Measurements from ENCODE around the gene MCF2L2.
"Not testable (repeated sequence)": the region's sequence is repeated elsewhere in the genome, so short reads cannot be mapped to it uniquely, and the experiment has no call there.

Gene MCF2L2

DNA sequence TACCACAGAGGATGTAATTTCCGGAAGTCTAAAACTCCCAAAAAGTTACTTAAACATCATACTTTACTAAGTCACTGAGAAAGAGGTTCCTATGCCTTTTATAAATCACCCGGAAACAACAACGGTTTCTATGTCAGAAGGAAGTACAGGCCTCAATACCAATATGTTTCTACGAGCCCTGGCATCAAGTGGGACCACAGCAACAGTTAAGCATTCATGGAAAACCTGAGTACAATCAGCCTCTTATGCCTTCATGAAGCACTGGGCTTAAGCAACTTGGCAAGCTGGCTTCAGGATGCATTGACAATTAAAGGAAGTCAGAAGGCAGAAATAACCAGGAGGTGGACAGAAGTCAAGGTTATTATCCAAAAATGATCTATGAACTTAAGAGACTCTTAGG, 194.5 kb downstream of the MCF2L2 start:
- in situ Hi-C loops (cut with HindIII; ENCODE audit: low sequenced_read_pairs): no loop called here
- TF ChIP-seq, protein P1, sequence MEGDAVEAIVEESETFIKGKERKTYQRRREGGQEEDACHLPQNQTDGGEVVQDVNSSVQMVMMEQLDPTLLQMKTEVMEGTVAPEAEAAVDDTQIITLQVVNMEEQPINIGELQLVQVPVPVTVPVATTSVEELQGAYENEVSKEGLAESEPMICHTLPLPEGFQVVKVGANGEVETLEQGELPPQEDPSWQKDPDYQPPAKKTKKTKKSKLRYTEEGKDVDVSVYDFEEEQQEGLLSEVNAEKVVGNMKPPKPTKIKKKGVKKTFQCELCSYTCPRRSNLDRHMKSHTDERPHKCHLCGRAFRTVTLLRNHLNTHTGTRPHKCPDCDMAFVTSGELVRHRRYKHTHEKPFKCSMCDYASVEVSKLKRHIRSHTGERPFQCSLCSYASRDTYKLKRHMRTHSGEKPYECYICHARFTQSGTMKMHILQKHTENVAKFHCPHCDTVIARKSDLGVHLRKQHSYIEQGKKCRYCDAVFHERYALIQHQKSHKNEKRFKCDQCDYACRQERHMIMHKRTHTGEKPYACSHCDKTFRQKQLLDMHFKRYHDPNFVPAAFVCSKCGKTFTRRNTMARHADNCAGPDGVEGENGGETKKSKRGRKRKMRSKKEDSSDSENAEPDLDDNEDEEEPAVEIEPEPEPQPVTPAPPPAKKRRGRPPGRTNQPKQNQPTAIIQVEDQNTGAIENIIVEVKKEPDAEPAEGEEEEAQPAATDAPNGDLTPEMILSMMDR (IDR thresholded peaks at IDR 0.05; ENCODE audit: low read depth, low read length, missing control alignments): no peak
- H3K4me3 ChIP-seq (ENCODE audit: low read depth, low read length): no peak overlapping the region
- DNase-seq (ENCODE audit: low read depth): no peak

DNA sequence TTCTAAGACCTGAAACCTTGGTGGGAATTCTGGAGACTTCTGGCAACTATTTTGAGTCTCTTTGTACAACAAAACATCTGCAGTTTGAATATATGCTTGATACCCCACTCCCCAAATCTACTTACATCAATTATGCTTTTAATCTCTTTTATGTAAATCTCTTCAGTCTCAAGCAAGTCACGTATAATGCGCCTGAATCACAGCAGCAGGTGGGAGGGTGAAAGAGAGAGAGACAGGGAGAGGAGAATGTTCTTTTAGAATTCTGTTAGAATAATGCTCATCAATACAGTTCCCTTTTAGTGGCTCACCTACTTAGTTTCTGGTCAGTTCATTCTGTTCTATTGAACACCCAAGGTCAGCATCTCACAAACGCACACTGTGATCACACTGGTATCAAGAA, 197.6 kb downstream of the MCF2L2 start:
- in situ Hi-C loops (cut with HindIII; ENCODE audit: low sequenced_read_pairs): no loop called here
- no peak for DNase-seq (ENCODE audit: low read depth)
- H3K4me3 ChIP-seq (ENCODE audit: low read depth, low read length): no peak overlapping the region
- TF ChIP-seq, protein P1 (IDR thresholded peaks at IDR 0.05; ENCODE audit: low read depth, low read length, missing control alignments): no peak

DNA sequence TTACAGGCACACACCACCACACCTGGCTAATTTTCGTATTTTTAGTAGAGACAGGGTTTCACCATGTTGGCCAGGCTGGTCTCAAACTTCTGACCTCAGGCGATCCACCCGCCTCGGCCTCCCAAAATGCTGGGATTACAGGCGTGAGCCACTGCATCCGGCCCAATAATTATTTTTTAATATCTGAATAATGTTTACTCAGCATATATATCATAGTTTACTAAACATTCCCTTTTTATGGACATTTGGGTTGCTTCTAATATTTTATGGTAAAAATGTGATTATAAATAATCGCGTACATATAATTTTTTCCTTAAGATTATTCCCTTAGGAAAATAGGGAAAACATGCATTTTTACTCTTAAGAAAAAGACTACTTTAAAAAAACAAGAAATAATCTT, 198.2 kb downstream of the MCF2L2 start:
- DNase-seq (ENCODE audit: low read depth); H3K4me3 ChIP-seq (ENCODE audit: low read depth, low read length); in situ Hi-C loops (cut with HindIII; ENCODE audit: low sequenced_read_pairs): not testable (repeated sequence)

DNA sequence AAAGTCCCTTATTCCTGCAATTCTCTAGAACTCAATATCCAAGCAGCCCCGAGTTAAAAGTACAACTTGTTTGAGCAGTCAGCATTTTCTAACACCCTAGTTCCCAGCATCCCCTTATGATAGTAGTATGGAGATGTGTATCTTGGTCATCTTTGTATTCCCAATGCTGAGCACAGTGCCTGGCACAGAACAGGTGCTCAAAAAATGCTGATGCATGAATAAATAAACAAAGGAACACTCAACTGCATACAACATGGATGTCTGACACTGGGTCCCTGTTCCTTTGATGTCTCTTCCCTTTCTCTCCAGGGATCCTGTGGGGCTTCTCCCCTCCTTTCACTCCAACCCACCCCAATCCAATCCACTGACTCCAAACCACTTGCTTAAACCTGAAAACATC, 199.2 kb downstream of the MCF2L2 start:
- no peak overlapping the region for H3K4me3 ChIP-seq (ENCODE audit: low read depth, low read length)
- DNase-seq (ENCODE audit: low read depth): no peak
- in situ Hi-C loops (cut with HindIII; ENCODE audit: low sequenced_read_pairs): no loop called here
- TF ChIP-seq, protein P1 (IDR thresholded peaks at IDR 0.05; ENCODE audit: low read depth, low read length, missing control alignments): no peak

DNA sequence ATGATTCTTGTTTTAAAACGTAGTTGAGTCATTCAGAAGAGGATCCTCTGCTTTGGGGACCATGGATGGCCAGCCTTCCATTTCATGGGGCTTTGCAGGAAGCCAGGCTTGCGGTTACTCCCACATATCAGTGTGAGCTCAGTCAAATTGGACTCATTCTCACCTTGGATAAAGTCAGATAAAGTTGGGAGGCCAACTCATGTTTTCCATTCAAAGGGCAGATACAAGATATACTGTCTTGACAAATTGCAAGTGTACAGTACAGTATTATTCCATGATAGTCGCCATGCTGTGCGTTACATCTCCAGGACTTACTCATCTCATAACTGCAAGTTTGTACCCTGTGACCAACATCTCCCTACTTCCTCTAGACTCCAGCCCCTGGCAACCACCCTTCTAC, 200.8 kb downstream of the MCF2L2 start:
- DNase-seq (ENCODE audit: low read depth): no peak
- TF ChIP-seq, protein P1 (IDR thresholded peaks at IDR 0.05; ENCODE audit: low read depth, low read length, missing control alignments): no peak
- in situ Hi-C loops (cut with HindIII; ENCODE audit: low sequenced_read_pairs): no loop called here
- no peak overlapping the region for H3K4me3 ChIP-seq (ENCODE audit: low read depth, low read length)

DNA sequence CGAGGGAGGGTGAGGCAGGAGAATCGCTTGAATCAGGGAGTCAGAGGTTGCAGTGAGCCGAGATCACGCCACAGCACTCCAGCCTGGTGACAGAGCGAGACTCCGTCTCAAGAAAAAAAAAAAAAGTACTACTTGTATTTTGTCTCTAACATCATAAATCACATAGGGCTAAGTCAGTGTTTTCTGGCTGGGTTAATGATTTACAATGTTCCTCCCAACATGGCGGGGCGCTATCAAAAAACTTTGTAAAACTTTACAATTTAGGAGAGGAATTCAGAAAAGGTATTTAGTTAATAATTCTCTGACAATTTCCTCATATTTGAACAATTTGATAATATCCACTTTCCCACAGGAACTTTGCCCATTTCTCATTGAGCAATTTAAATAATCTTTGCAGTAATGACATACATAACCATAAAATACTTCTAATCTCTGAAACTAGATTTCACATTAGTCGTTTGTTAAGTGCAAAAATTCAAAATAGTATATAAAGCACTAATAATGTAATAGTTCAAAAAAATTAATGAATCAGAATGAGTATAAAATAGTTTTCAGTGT, 202.0 kb downstream of the MCF2L2 start:
- TF ChIP-seq, protein P1 (IDR thresholded peaks at IDR 0.05; ENCODE audit: low read depth, low read length, missing control alignments): no peak
- DNase-seq (ENCODE audit: low read depth): no peak
- H3K4me3 ChIP-seq (ENCODE audit: low read depth, low read length): no peak overlapping the region
- in situ Hi-C loops (cut with HindIII; ENCODE audit: low sequenced_read_pairs): no loop called here

DNA sequence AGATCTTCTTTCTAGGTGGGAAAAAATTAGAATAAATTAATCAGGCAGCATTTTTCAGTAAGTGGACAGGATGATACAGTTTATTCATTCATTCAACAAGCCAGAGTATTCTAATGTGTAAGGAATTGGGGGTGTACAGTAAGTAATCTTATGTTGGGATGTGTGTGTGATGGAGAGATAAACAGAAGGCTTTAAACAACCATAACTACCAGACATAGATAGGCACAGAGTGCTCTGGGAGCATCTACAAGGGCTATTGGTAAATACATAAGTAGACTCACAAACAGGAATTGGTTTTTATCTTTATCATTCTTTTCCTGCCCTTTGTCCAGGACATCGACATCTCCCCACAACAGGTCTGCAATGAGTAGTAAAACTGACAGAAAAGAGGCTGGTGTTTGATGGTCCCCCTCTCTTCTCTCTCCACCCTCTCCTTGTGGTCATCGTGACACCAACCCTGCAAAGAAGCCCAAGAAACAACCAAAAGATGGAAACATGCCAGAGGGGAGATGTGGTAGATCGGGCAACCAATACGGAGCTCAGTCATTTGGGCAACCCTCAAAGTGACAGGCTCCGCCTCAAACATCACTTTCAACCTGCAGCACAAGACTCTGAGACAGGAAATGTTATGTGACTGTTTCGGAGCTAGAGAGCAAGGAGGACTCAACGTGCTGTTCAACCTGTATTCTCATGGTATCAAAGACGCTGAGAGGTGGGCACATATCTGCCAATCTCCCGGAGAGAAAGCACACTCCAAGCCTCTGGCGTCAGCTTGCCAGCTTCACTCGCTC, 204.0 kb downstream of the MCF2L2 start:
- no peak overlapping the region for H3K4me3 ChIP-seq (ENCODE audit: low read depth, low read length)

More for the DNA sequence above, 204.0 kb downstream of the MCF2L2 start:
- in situ Hi-C loops (cut with HindIII; ENCODE audit: low sequenced_read_pairs): no loop called here
- no peak for DNase-seq (ENCODE audit: low read depth)
- TF ChIP-seq, protein P1 (IDR thresholded peaks at IDR 0.05; ENCODE audit: low read depth, low read length, missing control alignments): no peak

Data from astrocyte of the cerebellum (primary cell).